GM23338 (cell line): ENCODE measurements around the gene GRXCR2.

Experiments used
- CREB1 ChIP-seq: fragments of 250-450 bp; sonication (Bioruptor Pico); IDR thresholded peaks from 2 replicates; pipeline ENCODE4 v1.5.0; 2020; ENCODE audit warnings: low read depth, mild to moderate bottlenecking, moderate library complexity
- EZH2 ChIP-seq: fragments of 200-600 bp; sonication (generic); IDR thresholded peaks from one replicate; pipeline ENCODE4 v1.8.0; 2017; ENCODE audit warnings: antibody characterized with exemption, mild to moderate bottlenecking, low read depth; ENCODE audit not compliant: unreplicated experiment
- EZH2phosphoT487 ChIP-seq: fragments of 200-600 bp; sonication (generic); IDR thresholded peaks from one replicate; pipeline ENCODE4 v1.8.1; 2018; ENCODE audit warnings: antibody characterized with exemption; ENCODE audit not compliant: unreplicated experiment
- JUNB ChIP-seq: IDR thresholded peaks from one replicate; pipeline ENCODE4 v1.6.1; 2016; ENCODE audit warnings: antibody characterized with exemption; ENCODE audit not compliant: unreplicated experiment
- NANOG ChIP-seq: IDR thresholded peaks from 2 replicates; pipeline ENCODE4 v1.6.1; 2016; ENCODE audit warnings: antibody characterized with exemption, borderline replicate concordance
- POLR2AphosphoS5 ChIP-seq: IDR thresholded peaks from 2 replicates; pipeline ENCODE4 v1.6.1; 2016; ENCODE audit warnings: antibody characterized with exemption, low read depth
- STAT1 ChIP-seq: IDR thresholded peaks from one replicate; pipeline ENCODE4 v1.6.1; 2016; ENCODE audit warnings: antibody characterized with exemption; ENCODE audit not compliant: unreplicated experiment
- ZNF114 ChIP-seq: fragments of 250-450 bp; sonication (Bioruptor Pico); IDR thresholded peaks from 2 replicates; pipeline ENCODE4 v1.5.0; 2020; ENCODE audit warnings: mild to moderate bottlenecking, moderate library complexity
- ZNF331 ChIP-seq: fragments of 250-450 bp; sonication (Bioruptor Pico); IDR thresholded peaks from 2 replicates; pipeline ENCODE4 v1.5.0; 2020; ENCODE audit warnings: low read depth, mild to moderate bottlenecking, moderate library complexity
- TF ChIP-seq, protein P1 (sequence below), 2 experiments: fragments of 200-600 bp in 1 of 2; sonication (generic) in 1 of 2; conservative IDR thresholded peaks; 2 replicates each; pipeline versions ENCODE4 v1.5.1 to v1.6.1; 2016 to 2017; ENCODE audit warnings: antibody characterized with exemption in 2 of 2, low read depth in 2 of 2, mild to moderate bottlenecking in 2 of 2, moderate library complexity in 1 of 2
- TF ChIP-seq, protein P2 (sequence below): IDR thresholded peaks from one replicate; pipeline ENCODE4 v1.6.1; 2018; ENCODE audit warnings: antibody characterized with exemption; ENCODE audit not compliant: unreplicated experiment
- TF ChIP-seq, protein P3 (sequence below): fragments of 250-450 bp; sonication (Bioruptor Pico); IDR thresholded peaks from 2 replicates; pipeline ENCODE4 v1.5.0; 2020; ENCODE audit warnings: mild to moderate bottlenecking, moderate library complexity

DNA sequence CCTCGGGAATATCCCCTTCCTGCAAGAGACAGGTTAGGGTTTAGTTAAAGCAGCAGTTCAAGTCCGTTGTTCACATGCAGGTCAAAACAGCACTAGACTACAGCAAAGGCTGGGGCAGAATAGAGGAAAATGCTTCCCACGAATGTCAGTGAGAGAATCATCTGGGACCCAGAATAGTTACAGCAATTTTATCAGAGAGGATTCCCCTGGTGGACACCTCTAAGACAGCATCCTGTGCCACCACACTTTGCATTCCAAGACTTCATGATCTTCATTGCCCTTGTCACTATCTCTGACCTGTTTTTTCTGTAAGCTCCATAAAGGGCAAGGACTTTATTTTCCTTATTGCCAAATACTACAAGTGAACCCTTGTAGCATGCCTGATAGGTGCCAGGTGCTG, 12.9 kb downstream of the GRXCR2 start:
- TF ChIP-seq, protein P1, sequence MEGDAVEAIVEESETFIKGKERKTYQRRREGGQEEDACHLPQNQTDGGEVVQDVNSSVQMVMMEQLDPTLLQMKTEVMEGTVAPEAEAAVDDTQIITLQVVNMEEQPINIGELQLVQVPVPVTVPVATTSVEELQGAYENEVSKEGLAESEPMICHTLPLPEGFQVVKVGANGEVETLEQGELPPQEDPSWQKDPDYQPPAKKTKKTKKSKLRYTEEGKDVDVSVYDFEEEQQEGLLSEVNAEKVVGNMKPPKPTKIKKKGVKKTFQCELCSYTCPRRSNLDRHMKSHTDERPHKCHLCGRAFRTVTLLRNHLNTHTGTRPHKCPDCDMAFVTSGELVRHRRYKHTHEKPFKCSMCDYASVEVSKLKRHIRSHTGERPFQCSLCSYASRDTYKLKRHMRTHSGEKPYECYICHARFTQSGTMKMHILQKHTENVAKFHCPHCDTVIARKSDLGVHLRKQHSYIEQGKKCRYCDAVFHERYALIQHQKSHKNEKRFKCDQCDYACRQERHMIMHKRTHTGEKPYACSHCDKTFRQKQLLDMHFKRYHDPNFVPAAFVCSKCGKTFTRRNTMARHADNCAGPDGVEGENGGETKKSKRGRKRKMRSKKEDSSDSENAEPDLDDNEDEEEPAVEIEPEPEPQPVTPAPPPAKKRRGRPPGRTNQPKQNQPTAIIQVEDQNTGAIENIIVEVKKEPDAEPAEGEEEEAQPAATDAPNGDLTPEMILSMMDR (conservative IDR thresholded peaks at IDR 0.05; ENCODE audit: low read depth in 2 of 2): peak; percentile 14 to 48
- TF ChIP-seq EZH2: no peak
- no peak for TF ChIP-seq POLR2AphosphoS5
- no peak for TF ChIP-seq CREB1 (CRISPR knock-in tag)
- no peak for TF ChIP-seq EZH2phosphoT487
- TF ChIP-seq NANOG: no peak
- TF ChIP-seq, protein P2, sequence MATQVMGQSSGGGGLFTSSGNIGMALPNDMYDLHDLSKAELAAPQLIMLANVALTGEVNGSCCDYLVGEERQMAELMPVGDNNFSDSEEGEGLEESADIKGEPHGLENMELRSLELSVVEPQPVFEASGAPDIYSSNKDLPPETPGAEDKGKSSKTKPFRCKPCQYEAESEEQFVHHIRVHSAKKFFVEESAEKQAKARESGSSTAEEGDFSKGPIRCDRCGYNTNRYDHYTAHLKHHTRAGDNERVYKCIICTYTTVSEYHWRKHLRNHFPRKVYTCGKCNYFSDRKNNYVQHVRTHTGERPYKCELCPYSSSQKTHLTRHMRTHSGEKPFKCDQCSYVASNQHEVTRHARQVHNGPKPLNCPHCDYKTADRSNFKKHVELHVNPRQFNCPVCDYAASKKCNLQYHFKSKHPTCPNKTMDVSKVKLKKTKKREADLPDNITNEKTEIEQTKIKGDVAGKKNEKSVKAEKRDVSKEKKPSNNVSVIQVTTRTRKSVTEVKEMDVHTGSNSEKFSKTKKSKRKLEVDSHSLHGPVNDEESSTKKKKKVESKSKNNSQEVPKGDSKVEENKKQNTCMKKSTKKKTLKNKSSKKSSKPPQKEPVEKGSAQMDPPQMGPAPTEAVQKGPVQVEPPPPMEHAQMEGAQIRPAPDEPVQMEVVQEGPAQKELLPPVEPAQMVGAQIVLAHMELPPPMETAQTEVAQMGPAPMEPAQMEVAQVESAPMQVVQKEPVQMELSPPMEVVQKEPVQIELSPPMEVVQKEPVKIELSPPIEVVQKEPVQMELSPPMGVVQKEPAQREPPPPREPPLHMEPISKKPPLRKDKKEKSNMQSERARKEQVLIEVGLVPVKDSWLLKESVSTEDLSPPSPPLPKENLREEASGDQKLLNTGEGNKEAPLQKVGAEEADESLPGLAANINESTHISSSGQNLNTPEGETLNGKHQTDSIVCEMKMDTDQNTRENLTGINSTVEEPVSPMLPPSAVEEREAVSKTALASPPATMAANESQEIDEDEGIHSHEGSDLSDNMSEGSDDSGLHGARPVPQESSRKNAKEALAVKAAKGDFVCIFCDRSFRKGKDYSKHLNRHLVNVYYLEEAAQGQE: no peak
- no peak for TF ChIP-seq ZNF331
- no peak for TF ChIP-seq JUNB
- no peak for TF ChIP-seq ZNF114 (CRISPR knock-in tag)
- TF ChIP-seq STAT1: no peak
- TF ChIP-seq, protein P3, sequence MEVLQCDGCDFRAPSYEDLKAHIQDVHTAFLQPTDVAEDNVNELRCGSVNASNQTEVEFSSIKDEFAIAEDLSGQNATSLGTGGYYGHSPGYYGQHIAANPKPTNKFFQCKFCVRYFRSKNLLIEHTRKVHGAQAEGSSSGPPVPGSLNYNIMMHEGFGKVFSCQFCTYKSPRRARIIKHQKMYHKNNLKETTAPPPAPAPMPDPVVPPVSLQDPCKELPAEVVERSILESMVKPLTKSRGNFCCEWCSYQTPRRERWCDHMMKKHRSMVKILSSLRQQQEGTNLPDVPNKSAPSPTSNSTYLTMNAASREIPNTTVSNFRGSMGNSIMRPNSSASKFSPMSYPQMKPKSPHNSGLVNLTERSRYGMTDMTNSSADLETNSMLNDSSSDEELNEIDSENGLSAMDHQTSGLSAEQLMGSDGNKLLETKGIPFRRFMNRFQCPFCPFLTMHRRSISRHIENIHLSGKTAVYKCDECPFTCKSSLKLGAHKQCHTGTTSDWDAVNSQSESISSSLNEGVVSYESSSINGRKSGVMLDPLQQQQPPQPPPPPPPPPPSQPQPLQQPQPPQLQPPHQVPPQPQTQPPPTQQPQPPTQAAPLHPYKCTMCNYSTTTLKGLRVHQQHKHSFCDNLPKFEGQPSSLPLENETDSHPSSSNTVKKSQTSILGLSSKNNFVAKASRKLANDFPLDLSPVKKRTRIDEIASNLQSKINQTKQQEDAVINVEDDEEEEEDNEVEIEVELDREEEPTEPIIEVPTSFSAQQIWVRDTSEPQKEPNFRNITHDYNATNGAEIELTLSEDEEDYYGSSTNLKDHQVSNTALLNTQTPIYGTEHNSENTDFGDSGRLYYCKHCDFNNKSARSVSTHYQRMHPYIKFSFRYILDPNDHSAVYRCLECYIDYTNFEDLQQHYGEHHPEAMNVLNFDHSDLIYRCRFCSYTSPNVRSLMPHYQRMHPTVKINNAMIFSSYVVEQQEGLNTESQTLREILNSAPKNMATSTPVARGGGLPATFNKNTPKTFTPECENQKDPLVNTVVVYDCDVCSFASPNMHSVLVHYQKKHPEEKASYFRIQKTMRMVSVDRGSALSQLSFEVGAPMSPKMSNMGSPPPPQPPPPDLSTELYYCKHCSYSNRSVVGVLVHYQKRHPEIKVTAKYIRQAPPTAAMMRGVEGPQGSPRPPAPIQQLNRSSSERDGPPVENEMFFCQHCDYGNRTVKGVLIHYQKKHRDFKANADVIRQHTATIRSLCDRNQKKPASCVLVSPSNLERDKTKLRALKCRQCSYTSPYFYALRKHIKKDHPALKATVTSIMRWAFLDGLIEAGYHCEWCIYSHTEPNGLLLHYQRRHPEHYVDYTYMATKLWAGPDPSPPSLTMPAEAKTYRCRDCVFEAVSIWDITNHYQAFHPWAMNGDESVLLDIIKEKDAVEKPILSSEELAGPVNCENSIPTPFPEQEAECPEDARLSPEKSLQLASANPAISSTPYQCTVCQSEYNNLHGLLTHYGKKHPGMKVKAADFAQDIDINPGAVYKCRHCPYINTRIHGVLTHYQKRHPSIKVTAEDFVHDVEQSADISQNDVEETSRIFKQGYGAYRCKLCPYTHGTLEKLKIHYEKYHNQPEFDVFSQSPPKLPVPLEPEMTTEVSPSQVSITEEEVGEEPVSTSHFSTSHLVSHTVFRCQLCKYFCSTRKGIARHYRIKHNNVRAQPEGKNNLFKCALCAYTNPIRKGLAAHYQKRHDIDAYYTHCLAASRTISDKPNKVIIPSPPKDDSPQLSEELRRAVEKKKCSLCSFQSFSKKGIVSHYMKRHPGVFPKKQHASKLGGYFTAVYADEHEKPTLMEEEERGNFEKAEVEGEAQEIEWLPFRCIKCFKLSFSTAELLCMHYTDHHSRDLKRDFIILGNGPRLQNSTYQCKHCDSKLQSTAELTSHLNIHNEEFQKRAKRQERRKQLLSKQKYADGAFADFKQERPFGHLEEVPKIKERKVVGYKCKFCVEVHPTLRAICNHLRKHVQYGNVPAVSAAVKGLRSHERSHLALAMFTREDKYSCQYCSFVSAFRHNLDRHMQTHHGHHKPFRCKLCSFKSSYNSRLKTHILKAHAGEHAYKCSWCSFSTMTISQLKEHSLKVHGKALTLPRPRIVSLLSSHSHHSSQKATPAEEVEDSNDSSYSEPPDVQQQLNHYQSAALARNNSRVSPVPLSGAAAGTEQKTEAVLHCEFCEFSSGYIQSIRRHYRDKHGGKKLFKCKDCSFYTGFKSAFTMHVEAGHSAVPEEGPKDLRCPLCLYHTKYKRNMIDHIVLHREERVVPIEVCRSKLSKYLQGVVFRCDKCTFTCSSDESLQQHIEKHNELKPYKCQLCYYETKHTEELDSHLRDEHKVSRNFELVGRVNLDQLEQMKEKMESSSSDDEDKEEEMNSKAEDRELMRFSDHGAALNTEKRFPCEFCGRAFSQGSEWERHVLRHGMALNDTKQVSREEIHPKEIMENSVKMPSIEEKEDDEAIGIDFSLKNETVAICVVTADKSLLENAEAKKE (CRISPR knock-in tag): no peak
